Measurements from ENCODE around the gene PIN4.

- TF ChIP-seq POLR2A (IDR thresholded peaks at IDR 0.05; ENCODE audit: low read length) (no peak), GATA1 (IDR thresholded peaks at IDR 0.05; ENCODE audit: low read depth, low read length) (no peak)
These were observed 22.8 kb upstream of the PIN4 start for GRCh38 chrX:72158773-72159172.
